ENCODE data around the gene GLS. TPM values are rescaled to one million over a fixed set of nuclear protein-coding genes. Genes with fewer than 3 reads are reported as not detected.

Gene GLS
- total and polyA plus RNA-seq, 2 donors (not counting 1 experiment from before 2014, with no cell fraction given), result 32.5 to 195 TPM

- no CpG with 5 or more reads among the region's 1 CpG for WGBS (ENCODE audit: insufficient coverage)
- Histone ChIP-seq H3K27ac (ENCODE audit: low read length in 2 of 2) (peak overlapping the region in 1 of 2 donors; percentile 83), H3K4me2 (replicated peaks; ENCODE audit: low read depth, low read length, poor library complexity, severe bottlenecking) (peak overlapping the region; percentile 42), H3K36me3 (replicated peaks in 1 of 2; ENCODE audit: control extremely low read depth in 1 of 2, control insufficient read depth in 1 of 2, extremely low read depth in 1 of 2, insufficient read depth in 2 of 2, low read length in 1 of 2) (peaks cover 0 to 11% of the 10 kb centered on the region in 2 experiments), H3K9me3 (ENCODE audit: control extremely low read depth in 1 of 3, control insufficient read depth in 2 of 3, insufficient read depth in 1 of 3, low read length in 2 of 3) (no peaks in the 10 kb centered on the region), H3K4me3 (ENCODE audit: control extremely low read depth in 1 of 5, extremely low read depth in 1 of 5, insufficient read depth in 1 of 5, low read depth in 2 of 5, low read length in 4 of 5) (no peak overlapping the region), H3K9ac (ENCODE audit: low read length) (no peak overlapping the region), H3K79me2 (ENCODE audit: control insufficient read depth, insufficient read depth, low read length) (peaks cover 99% of the 10 kb centered on the region), H4K20me1 (ENCODE audit: control insufficient read depth, insufficient read depth, low read length, poor library complexity, severe bottlenecking) (peaks cover 54% of the 10 kb centered on the region), H3K27me3 (replicated peaks in 1 of 4; ENCODE audit: control extremely low read depth in 1 of 4, control insufficient read depth in 3 of 4, insufficient read depth in 4 of 4, low read length in 3 of 4) (no peaks in the 10 kb centered on the region), H3K4me1 (ENCODE audit: control insufficient read depth in 2 of 2, insufficient read depth in 2 of 2, low read length in 2 of 2) (peaks cover 46 to 79% of the 10 kb centered on the region in 2 donors), H2AFZ (ENCODE audit: insufficient read depth, low read depth, low read length, poor library complexity, severe bottlenecking) (no peak overlapping the region)
- ChIA-PET CTCF (interaction anchor here (0.9 to 4.3 kb wide), 4 partner anchors 11 to 267 kb away, joined by 3 to 21 read pairs (median 4); no protein-coding TSS in a partner anchor), POLR2A (interaction anchor here (1.3 kb wide), 1 partner anchor 8 kb away, joined by 4 read pairs; the partner anchor contains the start of gene GLS)
- Mint-ChIP-seq H3K27me3 (no peaks in the 10 kb centered on the region), H3K27ac (peak overlapping the region; percentile 72), H3K4me1 (peaks cover 77% of the 10 kb centered on the region), H3K4me3 (peak overlapping the region; percentile 54), H3K9me3 (ENCODE audit: insufficient read depth) (no peaks in the 10 kb centered on the region)
- DNase-seq (no peak), ATAC-seq (ENCODE audit: low read depth) (no peak)
- TF ChIP-seq EZH2 (IDR thresholded peaks at IDR 0.05; ENCODE audit: borderline replicate concordance, insufficient read depth, low read depth, low read length, poor library complexity, severe bottlenecking) (no peak), CTCF (IDR thresholded peaks at IDR 0.05) (no peak)
- intact Hi-C loops (cut with micrococcal nuclease), result loop anchor here (10.0 kb wide), 1 partner anchor 1104 kb away; the partner anchor contains the start of genes ORMDL1 and PMS1
Measured at GRCh38 chr2:190888449-190888848, 7.8 kb downstream of the GLS start.

- H3K4me2 ChIP-seq (replicated peaks; ENCODE audit: low read depth, low read length, poor library complexity, severe bottlenecking), result peak overlapping the region; percentile 42
- peak overlapping the region; percentile 6 for H3K4me3 Mint-ChIP-seq
- H3K27me3 Mint-ChIP-seq, result no peaks in the 10 kb centered on the region
- WGBS (ENCODE audit: insufficient coverage), result 100% methylated on average over 1 of the region's 3 CpGs
- ChIA-PET CTCF (interaction anchor here (1.3 to 4.3 kb wide), 2 partner anchors 39 to 59 kb away, joined by 3 to 21 read pairs; no protein-coding TSS in a partner anchor), POLR2A (interaction anchor here (1.3 kb wide), 1 partner anchor 9 kb away, joined by 4 read pairs; the partner anchor contains the start of gene GLS)
- peak overlapping the region; percentile 83 for H3K27ac Mint-ChIP-seq
- intact Hi-C loops (cut with micrococcal nuclease), result loop anchor here (10.0 kb wide), 1 partner anchor 1105 kb away; the partner anchor contains the start of genes ORMDL1 and PMS1
- H3K4me1 Mint-ChIP-seq, result peaks cover 74% of the 10 kb centered on the region
- peaks cover 57% of the 10 kb centered on the region for H4K20me1 ChIP-seq (ENCODE audit: control insufficient read depth, insufficient read depth, low read length, poor library complexity, severe bottlenecking)
- no peak overlapping the region for H2AFZ ChIP-seq (ENCODE audit: insufficient read depth, low read depth, low read length, poor library complexity, severe bottlenecking)
- H3K4me1 ChIP-seq (ENCODE audit: control insufficient read depth in 2 of 2, insufficient read depth in 2 of 2, low read length in 2 of 2), result peaks cover 37 to 70% of the 10 kb centered on the region in 2 donors
- H3K9me3 ChIP-seq (ENCODE audit: control extremely low read depth in 1 of 3, control insufficient read depth in 2 of 3, insufficient read depth in 1 of 3, low read length in 2 of 3), result no peaks in the 10 kb centered on the region
- H3K4me3 ChIP-seq (ENCODE audit: control extremely low read depth in 1 of 5, extremely low read depth in 1 of 5, insufficient read depth in 1 of 5, low read depth in 2 of 5, low read length in 4 of 5), result no peak overlapping the region
- no peaks in the 10 kb centered on the region for H3K9me3 Mint-ChIP-seq (ENCODE audit: insufficient read depth)
- peak overlapping the region in 1 of 2 donors; percentile 83 for H3K27ac ChIP-seq (ENCODE audit: low read length in 2 of 2)
- peaks cover 99% of the 10 kb centered on the region for H3K79me2 ChIP-seq (ENCODE audit: control insufficient read depth, insufficient read depth, low read length)
- DNase-seq (no peak), ATAC-seq (ENCODE audit: low read depth) (no peak)
- no peak overlapping the region for H3K9ac ChIP-seq (ENCODE audit: low read length)
- peaks cover 1 to 9% of the 10 kb centered on the region in 2 experiments for H3K36me3 ChIP-seq (replicated peaks in 1 of 2; ENCODE audit: control extremely low read depth in 1 of 2, control insufficient read depth in 1 of 2, extremely low read depth in 1 of 2, insufficient read depth in 2 of 2, low read length in 1 of 2)
- no peaks in the 10 kb centered on the region for H3K27me3 ChIP-seq (replicated peaks in 1 of 4; ENCODE audit: control extremely low read depth in 1 of 4, control insufficient read depth in 3 of 4, insufficient read depth in 4 of 4, low read length in 3 of 4)
- TF ChIP-seq EZH2 (IDR thresholded peaks at IDR 0.05; ENCODE audit: borderline replicate concordance, insufficient read depth, low read depth, low read length, poor library complexity, severe bottlenecking) (no peak), CTCF (IDR thresholded peaks at IDR 0.05) (no peak)
Measured at GRCh38 chr2:190889175-190889943, 8.7 kb downstream of the GLS start.
